Naive B cell (primary cell): ENCODE results near the gene PTPRD. TPM values are rescaled to one million over a fixed set of nuclear protein-coding genes. Genes with fewer than 3 reads are reported as not detected.

Experiments
- ATAC-seq, 2 donors: fragments of 150-1000 bp; cut with Tn5 transposase; 2 replicates each; pipeline ENCODE4 v1.10.0; 2021; ENCODE audit warnings: low read depth in 2 of 2, mild to moderate bottlenecking in 2 of 2, moderate library complexity in 2 of 2
- DNase-seq: peaks from one replicate; pipeline ENCODE4 v3.0.0; 2022
- H3K27ac Mint-ChIP-seq, 6 donors: one replicate each; pipeline ENCODE4 v1.8.0; 2020 to 2022; ENCODE audit warnings: mild to moderate bottlenecking in 6 of 6, mixed read lengths in 6 of 6, moderate library complexity in 5 of 6, inconsistent platforms in 2 of 6
- H3K27me3 Mint-ChIP-seq, 3 donors: one replicate each; pipeline ENCODE4 v1.8.0; 2021 to 2022; ENCODE audit warnings: mixed read lengths in 3 of 3, mild to moderate bottlenecking in 1 of 3
- H3K36me3 Mint-ChIP-seq, 2 donors: one replicate each; pipeline ENCODE4 v1.8.0; 2020 to 2022; ENCODE audit warnings: mixed read lengths in 2 of 2, inconsistent platforms in 1 of 2, mild to moderate bottlenecking in 1 of 2
- H3K4me1 Mint-ChIP-seq, 3 donors: one replicate each; pipeline ENCODE4 v1.8.0; 2020 to 2022; ENCODE audit warnings: mixed read lengths in 3 of 3, inconsistent platforms in 1 of 3, mild to moderate bottlenecking in 1 of 3, moderate library complexity in 1 of 3
- H3K4me3 Mint-ChIP-seq, 8 donors: one replicate each; pipeline ENCODE4 v1.8.0; 2020 to 2022; ENCODE audit warnings: mild to moderate bottlenecking in 8 of 8, mixed read lengths in 8 of 8, moderate library complexity in 8 of 8, inconsistent platforms in 2 of 8
- H3K9me3 Mint-ChIP-seq, 7 donors: one replicate each; pipeline ENCODE4 v1.8.0; 2020 to 2022; ENCODE audit warnings: mixed read lengths in 7 of 7, mild to moderate bottlenecking in 5 of 7, inconsistent platforms in 2 of 7, moderate library complexity in 1 of 7
- polyA plus RNA-seq, 6 donors: library from polyadenylated mRNA; unstranded; fragments of 300-500 nt; fragmentation: Illumina TruSeq; gene quantifications; one replicate each; pipeline ENCODE4 v1.2.3, GENCODE V29; 2021; ENCODE audit warnings: low read depth in 6 of 6

Gene PTPRD
- polyA plus RNA-seq, 6 donors from 2014 or later: not detected

GRCh38 chr9:8736805-8737204, 1876.0 kb downstream of the PTPRD start:
- Mint-ChIP-seq H3K27me3 (no peaks in the 10 kb centered on the region), H3K9me3 (no peaks in the 10 kb centered on the region), H3K36me3 (no peaks in the 10 kb centered on the region), H3K4me3 (no peak overlapping the region), H3K4me1 (peaks cover 0 to 10% (median 5%) of the 10 kb centered on the region in 3 donors), H3K27ac (no peak overlapping the region)
- DNase-seq (no peak), ATAC-seq (no peak)

DNA sequence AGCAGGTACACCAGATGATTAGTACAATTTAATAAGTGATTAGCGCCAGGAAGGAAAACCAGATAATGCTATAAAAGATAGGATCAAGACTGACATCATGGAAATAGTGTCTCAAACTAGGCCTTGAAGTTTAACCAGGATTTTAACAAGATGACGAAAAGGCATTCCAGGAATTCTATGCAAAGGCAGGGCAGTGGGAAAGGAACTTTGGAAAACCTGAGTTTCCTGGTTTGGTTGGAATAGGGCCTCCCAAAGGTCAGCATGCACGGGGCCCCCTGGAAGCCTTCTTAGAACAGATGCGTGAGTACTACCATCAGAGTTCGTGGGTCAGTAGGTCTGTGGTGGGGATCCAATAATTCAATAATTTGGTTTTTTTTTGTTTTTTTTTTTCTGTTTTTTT, 1878.0 kb downstream of the PTPRD start:
- no peak for ATAC-seq
- no peaks in the 10 kb centered on the region for H3K27me3 Mint-ChIP-seq
- no peak overlapping the region for H3K27ac Mint-ChIP-seq
- H3K36me3 Mint-ChIP-seq: no peaks in the 10 kb centered on the region
- peaks cover 0 to 10% (median 5%) of the 10 kb centered on the region in 3 donors for H3K4me1 Mint-ChIP-seq
- no peaks in the 10 kb centered on the region for H3K9me3 Mint-ChIP-seq
- H3K4me3 Mint-ChIP-seq: no peak overlapping the region
- no peak for DNase-seq

- Mint-ChIP-seq H3K36me3 (no peaks in the 10 kb centered on the region), H3K4me3 (peak overlapping the region in 7 of 8 donors; percentile 2 to 66 (median 24)), H3K27ac (no peak overlapping the region), H3K27me3 (no peaks in the 10 kb centered on the region), H3K4me1 (peaks cover 0 to 10% (median 5%) of the 10 kb centered on the region in 3 donors), H3K9me3 (no peaks in the 10 kb centered on the region)
- no peak for ATAC-seq
- DNase-seq: no peak
Observed at GRCh38 chr9:8733131-8733954, 1879.5 kb downstream of the PTPRD start.

GRCh38 chr9:8732367-8733075, 1880.3 kb downstream of the PTPRD start:
- H3K4me3 Mint-ChIP-seq: no peak overlapping the region
- H3K4me1 Mint-ChIP-seq: peaks cover 0 to 10% (median 5%) of the 10 kb centered on the region in 3 donors
- H3K36me3 Mint-ChIP-seq: no peaks in the 10 kb centered on the region
- H3K27me3 Mint-ChIP-seq: no peaks in the 10 kb centered on the region
- ATAC-seq (no peak), DNase-seq (no peak)
- no peaks in the 10 kb centered on the region for H3K9me3 Mint-ChIP-seq
- H3K27ac Mint-ChIP-seq: no peak overlapping the region

DNA sequence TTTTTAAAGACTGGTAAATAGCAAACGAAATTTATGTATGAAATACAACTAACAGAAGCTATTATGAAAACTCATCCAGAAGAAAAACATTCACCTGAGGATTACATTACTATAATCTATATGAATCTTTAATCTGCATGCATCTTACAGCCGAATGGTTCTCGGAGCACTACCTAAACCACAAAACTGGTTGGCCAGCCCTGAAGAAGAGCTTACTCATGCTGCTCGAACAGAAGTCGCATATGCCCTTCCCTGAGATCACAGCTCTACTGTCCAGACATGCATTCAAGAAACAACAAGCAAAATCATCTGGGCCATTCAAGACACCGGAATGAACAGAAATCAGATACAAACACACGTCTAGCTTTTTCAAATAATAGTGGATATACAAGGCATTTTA, 1882.2 kb downstream of the PTPRD start:
- Mint-ChIP-seq H3K27ac (no peak overlapping the region), H3K4me3 (no peak overlapping the region), H3K36me3 (no peaks in the 10 kb centered on the region), H3K9me3 (no peaks in the 10 kb centered on the region), H3K27me3 (no peaks in the 10 kb centered on the region), H3K4me1 (peaks cover 0 to 10% (median 5%) of the 10 kb centered on the region in 3 donors)
- no peak for DNase-seq
- ATAC-seq: no peak

DNA sequence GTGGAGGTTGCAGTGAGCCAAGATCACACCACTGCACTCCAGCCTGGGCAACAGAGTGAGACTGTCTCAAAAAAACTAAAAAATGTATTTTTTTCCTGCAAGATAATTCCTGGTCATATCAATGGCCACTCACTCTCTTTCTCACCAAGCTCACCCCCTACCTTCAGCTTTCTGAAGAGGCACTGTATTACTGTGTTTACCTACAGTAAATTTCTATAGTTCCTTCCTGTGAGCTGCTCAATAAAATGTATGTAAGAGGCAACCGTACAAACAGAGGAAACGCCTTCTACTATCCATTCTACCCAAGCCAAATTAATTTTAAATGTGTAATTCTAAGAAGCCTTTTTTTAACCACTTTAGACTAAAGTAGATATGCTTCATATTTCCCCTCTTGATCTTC, 1883.9 kb downstream of the PTPRD start:
- Mint-ChIP-seq H3K4me1 (peaks cover 0 to 6% (median 2%) of the 10 kb centered on the region in 3 donors), H3K9me3 (no peaks in the 10 kb centered on the region), H3K36me3 (no peaks in the 10 kb centered on the region), H3K27me3 (no peaks in the 10 kb centered on the region), H3K4me3 (no peak overlapping the region), H3K27ac (no peak overlapping the region)
- DNase-seq (no peak), ATAC-seq (no peak)

- ATAC-seq: no peak
- peak overlapping the region in 1 of 6 donors; percentile 49 for H3K27ac Mint-ChIP-seq
Observed at GRCh38 chr9:8727191-8727590, 1885.6 kb downstream of the PTPRD start.

GRCh38 chr9:8726692-8727091, 1886.1 kb downstream of the PTPRD start:
- Mint-ChIP-seq H3K36me3 (no peaks in the 10 kb centered on the region), H3K27me3 (no peaks in the 10 kb centered on the region), H3K27ac (peak overlapping the region in 1 of 6 donors; percentile 31), H3K4me1 (no peaks in the 10 kb centered on the region), H3K4me3 (peak overlapping the region in 1 of 8 donors; percentile 23), H3K9me3 (no peaks in the 10 kb centered on the region)
- ATAC-seq (no peak), DNase-seq (no peak)

More at GRCh38 chr9:8727191-8727590, 1885.6 kb downstream of the PTPRD start:
- Mint-ChIP-seq H3K4me1 (no peaks in the 10 kb centered on the region), H3K36me3 (no peaks in the 10 kb centered on the region), H3K27me3 (no peaks in the 10 kb centered on the region), H3K9me3 (no peaks in the 10 kb centered on the region), H3K4me3 (no peak overlapping the region)
- no peak for DNase-seq

DNA sequence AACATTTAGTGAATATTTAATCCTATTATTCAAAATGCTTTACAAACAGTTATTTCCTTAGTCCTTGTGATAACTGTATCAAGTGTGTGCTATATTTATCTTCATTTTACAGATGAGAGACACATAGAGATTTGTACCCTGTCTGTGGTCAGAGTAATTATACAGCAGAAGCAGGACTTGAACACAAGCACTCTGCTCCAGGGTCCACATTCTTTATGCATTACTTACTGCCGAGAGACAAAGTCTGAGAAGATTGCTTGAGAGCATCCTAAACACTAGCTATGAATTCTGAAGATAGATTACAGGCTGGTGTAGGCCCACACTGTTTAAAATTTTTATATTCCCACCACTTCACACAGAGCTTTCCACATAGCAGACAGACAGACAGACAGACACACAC, 1887.2 kb downstream of the PTPRD start:
- ATAC-seq (no peak), DNase-seq (no peak)
- no peaks in the 10 kb centered on the region for H3K4me1 Mint-ChIP-seq
- no peaks in the 10 kb centered on the region for H3K9me3 Mint-ChIP-seq
- H3K36me3 Mint-ChIP-seq: no peaks in the 10 kb centered on the region
- no peaks in the 10 kb centered on the region for H3K27me3 Mint-ChIP-seq
- H3K4me3 Mint-ChIP-seq: no peak overlapping the region
- H3K27ac Mint-ChIP-seq: no peak overlapping the region

- H3K36me3 Mint-ChIP-seq: no peaks in the 10 kb centered on the region
- H3K27ac Mint-ChIP-seq: no peak overlapping the region
- H3K4me1 Mint-ChIP-seq: no peaks in the 10 kb centered on the region
- no peak overlapping the region for H3K4me3 Mint-ChIP-seq
- DNase-seq (no peak), ATAC-seq (no peak)
- no peaks in the 10 kb centered on the region for H3K9me3 Mint-ChIP-seq
- no peaks in the 10 kb centered on the region for H3K27me3 Mint-ChIP-seq
Observed at GRCh38 chr9:8724284-8725018, 1888.4 kb downstream of the PTPRD start.

DNA sequence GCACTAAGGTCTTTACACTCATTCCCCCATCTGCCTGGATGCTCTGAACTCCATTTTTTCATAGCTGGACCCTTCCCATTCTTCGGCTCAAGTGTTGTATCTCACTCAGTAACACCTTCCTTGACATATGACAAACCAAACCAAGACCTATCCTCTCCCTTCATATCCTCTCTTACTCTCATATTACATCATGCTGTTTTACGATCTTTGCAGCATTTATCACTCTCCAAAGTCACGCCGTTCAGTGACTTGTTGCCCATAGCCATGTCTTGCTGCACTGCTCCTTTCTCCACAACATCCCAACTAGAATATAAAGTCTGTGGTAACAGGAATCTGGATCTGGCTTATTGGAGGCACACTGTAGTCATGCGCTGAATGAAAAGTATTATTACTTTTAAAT, 1889.6 kb downstream of the PTPRD start:
- Mint-ChIP-seq H3K27ac (no peak overlapping the region), H3K9me3 (no peaks in the 10 kb centered on the region), H3K27me3 (no peaks in the 10 kb centered on the region), H3K36me3 (no peaks in the 10 kb centered on the region), H3K4me1 (no peaks in the 10 kb centered on the region), H3K4me3 (no peak overlapping the region)
- DNase-seq (no peak), ATAC-seq (no peak)

GRCh38 chr9:8719833-8720486, 1892.8 kb downstream of the PTPRD start:
- Mint-ChIP-seq H3K9me3 (peaks cover 0 to 2% (median 0%) of the 10 kb centered on the region in 7 donors), H3K27me3 (no peaks in the 10 kb centered on the region), H3K4me3 (no peak overlapping the region), H3K4me1 (no peaks in the 10 kb centered on the region), H3K36me3 (no peaks in the 10 kb centered on the region), H3K27ac (no peak overlapping the region)
- DNase-seq (no peak), ATAC-seq (no peak)

DNA sequence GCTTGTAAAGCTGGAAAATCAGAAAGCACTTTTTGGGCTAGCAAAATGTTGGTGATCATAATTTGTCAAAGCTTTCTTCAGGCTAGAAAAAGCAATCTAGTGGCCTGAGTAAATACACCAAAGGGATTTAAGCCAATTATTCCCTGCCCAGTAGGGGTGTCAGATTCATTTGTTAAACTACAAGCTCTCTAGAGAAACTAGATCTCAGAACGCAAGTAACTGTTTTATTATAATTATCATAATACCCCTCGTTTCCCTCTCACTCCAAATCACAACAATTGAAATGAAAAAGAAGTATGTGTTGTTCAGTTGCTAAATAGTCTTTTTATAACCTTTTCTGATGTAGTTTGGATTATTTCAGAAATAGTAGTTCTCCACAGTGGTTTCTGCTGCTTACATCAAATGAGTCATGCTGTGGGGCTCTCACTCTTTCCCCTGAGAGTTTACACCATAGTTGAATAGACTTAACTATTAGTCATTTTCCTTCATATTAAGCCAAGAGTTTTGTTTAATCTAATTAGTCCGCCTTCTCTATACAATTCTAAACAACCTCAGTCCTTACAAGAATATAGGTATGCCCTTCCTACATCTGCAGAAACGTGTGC, 1894.6 kb downstream of the PTPRD start:
- Mint-ChIP-seq H3K36me3 (no peaks in the 10 kb centered on the region), H3K4me3 (no peak overlapping the region), H3K9me3 (peaks cover 0 to 2% (median 0%) of the 10 kb centered on the region in 7 donors), H3K4me1 (no peaks in the 10 kb centered on the region), H3K27ac (no peak overlapping the region), H3K27me3 (no peaks in the 10 kb centered on the region)
- ATAC-seq (no peak), DNase-seq (no peak)
